Measurements from ENCODE around the gene ABLIM1.

ABLIM1 gene

DNA sequence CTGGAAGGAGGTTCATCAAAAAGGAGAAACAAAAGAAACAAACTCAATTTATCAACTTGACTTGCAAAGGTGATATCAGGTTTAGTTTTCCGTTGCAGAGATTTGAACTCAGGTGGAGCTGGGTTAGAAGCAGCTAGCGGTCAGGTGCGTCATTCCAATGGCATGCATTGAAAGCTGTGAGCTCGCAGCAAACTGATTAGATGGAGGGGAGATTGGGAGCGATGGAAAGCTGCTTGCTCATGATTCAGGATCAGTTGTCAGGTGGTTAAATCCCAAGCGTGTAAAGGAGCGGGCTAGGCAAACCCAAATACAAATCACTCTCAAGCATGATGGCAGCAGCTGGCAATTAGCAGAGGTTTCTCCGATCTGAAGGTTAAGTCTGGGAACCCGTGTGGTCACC, 204.5 kb downstream of the ABLIM1 start:
- no peak overlapping the region for H3K4me3 ChIP-seq (ENCODE audit: low read length)
- DNase-seq (ENCODE audit: low read depth, low spot score) = no peak

DNA sequence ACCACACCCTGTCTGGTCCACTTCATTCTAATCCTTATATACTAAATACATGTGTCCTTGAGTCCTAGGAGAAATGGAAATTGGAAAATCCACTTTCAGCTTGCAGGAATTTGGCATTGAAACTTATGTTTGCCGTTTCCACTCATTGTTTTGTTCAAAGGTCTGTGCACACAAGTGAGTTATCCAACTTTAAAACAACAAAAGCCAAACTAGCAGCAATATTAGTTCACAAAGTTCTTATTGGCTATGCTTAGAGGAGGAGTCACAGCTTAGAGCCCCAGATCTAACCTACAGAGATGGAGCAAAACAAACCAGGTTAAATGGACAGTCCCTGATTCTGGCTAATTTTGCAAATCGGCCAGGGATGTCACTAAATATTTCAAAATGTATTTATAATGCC, 209.2 kb downstream of the ABLIM1 start:
- no peak for DNase-seq (ENCODE audit: low read depth, low spot score)

DNA sequence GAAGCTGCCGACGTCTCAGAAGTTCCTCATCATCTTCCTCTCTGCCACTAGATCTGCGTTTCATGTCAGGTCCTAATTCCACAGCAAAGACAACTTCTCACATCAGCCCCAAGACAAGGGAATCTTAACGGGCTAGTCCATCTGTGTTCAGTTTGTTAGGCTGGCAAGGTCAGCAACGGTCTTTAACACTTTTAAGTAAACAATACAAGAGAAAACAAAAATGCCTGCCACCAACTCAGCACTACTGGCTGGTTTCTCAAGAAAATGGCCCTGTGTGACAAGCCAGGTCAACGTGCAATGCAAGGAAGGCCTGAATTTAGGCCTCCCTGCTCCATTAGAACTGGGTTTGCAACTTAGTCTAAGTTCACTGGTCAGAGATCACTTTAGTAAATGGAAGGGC, 212.7 kb downstream of the ABLIM1 start:
- H3K4me3 ChIP-seq (ENCODE audit: low read length) = no peak overlapping the region
- DNase-seq (ENCODE audit: low read depth, low spot score) = no peak

More for the DNA sequence above, 209.2 kb downstream of the ABLIM1 start:
- no peak overlapping the region for H3K4me3 ChIP-seq (ENCODE audit: low read length)

DNA sequence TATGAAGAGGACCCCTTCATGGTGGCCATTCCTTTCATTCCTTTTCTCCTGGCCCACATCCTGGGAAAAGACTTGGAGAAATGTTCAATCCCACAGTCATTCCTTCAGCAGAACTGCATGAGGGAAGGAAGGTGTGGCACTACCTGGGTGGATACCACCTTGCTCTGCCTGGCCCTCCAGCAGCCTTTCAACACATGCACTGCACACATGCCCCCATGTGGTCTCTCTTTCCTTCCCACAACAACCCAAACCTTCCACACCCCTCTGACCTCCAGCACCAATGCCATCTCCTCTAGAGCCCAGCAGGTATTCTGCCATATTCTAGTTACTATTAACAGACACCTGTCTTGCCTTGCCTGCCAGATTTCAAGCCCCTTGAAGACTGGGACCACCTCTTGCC, 213.3 kb downstream of the ABLIM1 start:
- no peak for DNase-seq (ENCODE audit: low read depth, low spot score)
- H3K4me3 ChIP-seq (ENCODE audit: low read length) = no peak overlapping the region

DNA sequence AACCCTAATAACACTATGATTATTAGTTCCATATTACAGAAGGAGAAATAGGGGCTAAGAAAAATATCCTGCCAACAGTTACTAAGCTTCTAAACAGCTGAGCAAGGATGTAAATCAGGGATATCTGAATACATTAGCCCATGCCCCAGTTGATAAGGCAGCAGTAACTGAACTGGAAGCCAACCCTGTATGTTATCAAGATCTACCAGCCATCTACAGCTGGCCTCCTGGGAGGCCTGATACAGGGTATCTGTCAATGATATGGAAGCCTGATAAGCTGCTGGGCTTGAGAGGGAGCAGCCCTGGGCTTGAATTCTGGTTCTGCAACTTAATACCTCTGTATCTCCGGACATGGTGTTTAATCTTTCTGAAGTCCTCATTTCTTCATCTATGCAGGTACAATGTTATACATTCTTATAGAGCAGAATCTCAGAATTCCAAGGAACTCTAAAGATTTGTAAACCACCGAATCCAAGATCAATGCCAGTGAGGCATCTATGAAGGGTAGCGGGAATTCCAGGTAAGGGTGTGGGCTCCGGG, 215.9 kb downstream of the ABLIM1 start:
- no peak for DNase-seq (ENCODE audit: low read depth, low spot score)
- no peak overlapping the region for H3K4me3 ChIP-seq (ENCODE audit: low read length)

DNA sequence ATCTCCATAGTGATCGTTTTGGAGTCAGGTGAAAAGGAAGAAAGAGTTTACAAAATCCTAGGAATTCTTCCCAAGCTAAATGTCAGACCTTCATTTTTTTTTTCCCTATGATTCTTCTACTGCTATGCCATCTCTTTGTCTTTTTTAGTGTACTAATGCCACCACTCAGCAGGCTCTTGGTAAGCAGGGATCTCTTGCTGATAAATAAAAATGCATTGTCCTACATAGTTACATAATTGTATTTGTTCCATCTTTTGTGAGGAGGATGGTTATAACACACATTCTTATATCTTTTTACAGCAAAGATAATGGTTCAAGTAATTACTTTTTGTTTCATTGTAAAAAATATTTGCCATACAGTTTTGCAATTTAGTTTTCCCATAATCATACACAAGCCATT, 217.0 kb downstream of the ABLIM1 start:
- no peak for DNase-seq (ENCODE audit: low read depth, low spot score)
- H3K4me3 ChIP-seq (ENCODE audit: low read length) = no peak overlapping the region

DNA sequence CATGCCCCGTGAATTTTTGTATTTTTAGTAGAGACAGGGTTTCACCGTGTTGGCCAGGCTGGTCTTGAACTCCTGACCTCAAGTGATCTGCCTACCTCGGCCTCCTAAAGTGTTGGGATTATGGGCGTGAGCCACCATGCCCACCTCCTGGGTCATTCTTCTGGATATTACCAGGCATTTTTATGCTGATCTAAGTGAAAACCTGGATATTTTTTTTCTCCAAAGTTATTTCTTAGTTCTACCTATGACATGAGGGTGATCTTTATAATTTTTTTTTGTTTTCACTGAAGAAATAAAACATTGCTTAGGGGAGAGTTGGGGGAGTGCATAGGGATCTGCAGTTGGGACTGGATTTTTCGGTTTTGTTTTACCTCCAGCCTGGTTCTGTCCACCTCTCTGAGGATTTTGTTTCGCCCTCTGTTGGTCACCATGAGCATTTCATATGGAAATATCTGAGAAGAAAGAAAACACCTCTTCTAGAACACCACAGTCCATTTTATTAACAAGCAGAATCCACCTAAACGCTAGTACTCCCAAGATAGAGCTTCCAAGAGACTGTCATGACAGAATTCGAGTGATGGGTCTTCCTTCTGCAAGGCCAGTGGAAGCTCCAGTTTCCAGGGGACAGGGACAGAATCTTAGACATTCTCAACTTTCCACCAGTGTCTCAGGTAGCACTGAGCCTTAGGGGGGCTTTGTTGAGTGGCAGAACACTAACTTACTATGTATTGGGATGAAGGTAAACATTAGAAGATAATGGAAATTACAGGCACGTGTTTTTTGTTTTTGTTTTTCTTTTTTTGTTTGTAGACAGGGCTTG, 220.4 kb downstream of the ABLIM1 start:
- no peak for DNase-seq (ENCODE audit: low read depth, low spot score)
- H3K4me3 ChIP-seq (ENCODE audit: low read length) = no peak overlapping the region

DNA sequence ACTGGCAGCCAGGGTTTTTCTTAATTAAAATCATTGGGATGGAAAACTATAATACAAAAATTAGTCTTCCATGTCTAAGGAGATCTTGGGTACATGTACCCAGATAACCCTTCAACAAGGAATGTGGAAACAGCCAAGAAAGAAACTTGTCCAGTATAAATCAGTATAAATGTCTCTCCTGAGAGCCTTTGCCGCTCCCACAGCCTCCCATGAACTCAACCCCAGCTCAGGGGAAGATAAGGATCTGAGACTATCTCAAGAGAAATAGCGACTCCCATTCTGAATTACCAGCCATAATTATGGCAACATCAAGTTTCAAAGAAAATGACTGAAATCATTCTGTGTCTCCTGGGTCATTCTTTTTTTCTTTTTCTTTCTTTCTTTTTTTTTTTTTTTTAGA, 221.1 kb downstream of the ABLIM1 start:
- no peak for DNase-seq (ENCODE audit: low read depth, low spot score)
- H3K4me3 ChIP-seq (ENCODE audit: low read length) = no peak overlapping the region

DNA sequence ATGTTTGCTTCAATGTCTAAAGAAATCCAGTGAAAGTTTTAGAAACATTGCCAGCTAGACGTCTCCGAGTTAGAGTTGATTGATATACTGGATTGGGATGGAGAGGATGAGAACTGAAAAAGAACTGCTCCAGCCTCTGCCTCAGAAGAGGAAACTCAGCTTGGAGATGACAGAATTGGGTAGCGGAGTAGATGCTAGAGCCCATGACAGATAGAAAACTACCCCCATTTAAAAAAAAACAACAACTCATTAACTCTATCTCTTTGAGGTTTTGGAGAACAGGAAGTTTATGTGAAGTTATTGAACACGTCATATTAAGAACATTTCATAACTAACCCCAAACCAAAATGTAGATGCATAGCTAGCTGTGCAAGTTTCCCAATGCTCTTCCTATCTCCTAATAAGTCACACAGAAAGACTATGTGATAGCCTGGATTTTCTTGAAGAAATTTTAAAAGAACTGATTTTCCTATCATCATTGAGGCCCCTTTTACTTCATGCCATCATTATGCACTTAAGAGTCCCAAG, 225.4 kb downstream of the ABLIM1 start:
- no peak for DNase-seq (ENCODE audit: low read depth, low spot score)
- H3K4me3 ChIP-seq (ENCODE audit: low read length) = no peak overlapping the region

DNA sequence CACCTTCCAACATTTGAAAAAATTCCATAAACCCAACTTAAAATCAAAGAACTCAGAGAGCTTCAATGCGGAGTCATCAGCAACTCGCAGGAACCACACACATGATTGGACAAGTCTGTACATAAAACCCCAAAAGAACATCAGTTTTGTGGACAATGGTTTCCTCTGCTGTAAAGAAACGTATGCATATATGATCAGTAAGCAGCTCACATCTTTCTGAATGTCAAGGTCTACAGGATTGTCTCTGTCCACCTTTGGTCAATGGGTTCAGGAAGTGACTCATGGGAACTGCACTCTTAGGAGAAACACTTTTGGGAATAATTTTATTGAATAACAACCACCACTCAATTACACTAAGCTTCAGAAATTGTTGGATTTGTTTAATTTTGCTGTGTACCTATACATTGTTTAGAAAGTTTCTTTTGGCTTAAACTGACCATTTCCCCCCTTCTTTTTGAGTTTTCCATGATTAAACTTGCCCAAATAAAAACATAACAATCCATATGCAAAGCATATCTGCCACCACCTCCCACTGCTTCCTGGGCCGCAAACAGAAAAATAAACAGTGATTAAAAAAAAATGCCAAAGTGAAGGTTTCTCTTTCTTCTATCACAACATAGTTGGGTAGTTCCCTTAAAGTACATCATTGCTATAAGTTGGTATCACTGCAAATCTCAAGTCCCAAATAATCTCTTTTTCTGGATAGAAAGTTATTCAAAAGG, 226.5 kb downstream of the ABLIM1 start:
- no peak for DNase-seq (ENCODE audit: low read depth, low spot score)
- H3K4me3 ChIP-seq (ENCODE audit: low read length) = no peak overlapping the region

DNA sequence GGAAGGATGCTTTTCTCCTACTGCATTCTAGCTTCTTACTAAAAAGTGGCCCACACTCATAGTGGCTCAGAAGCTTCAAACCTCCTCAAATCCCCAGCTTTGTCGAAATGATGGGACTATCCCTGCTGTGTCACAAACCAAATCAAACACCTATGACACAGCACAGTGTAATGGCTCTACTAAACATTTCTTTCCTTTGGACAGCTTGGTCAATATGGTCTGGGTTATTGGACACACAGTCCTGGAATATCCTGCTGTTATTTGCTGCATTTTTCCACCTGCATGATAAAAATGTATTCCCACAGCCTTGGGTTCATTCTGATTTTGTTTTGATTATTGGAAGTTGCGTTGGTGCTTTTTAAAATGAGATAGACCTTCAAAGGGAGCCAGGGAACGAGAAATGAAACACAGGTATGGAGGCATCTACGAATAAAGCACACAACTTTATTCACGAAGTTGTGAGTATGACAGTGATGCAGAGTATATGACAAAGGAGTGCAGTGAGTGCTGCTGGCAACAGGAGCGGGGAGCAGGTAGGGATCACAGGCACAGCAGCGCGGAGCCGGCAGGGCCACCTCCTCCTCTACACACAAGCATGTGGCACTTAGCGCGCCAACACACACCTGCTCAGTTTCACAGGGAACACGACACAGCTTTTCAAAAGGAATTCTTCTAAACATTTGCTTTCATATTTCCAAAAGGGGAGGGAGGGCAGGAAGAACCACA, 227.2 kb downstream of the ABLIM1 start:
- H3K4me3 ChIP-seq (ENCODE audit: low read length) = no peak overlapping the region
- no peak for DNase-seq (ENCODE audit: low read depth, low spot score)

DNA sequence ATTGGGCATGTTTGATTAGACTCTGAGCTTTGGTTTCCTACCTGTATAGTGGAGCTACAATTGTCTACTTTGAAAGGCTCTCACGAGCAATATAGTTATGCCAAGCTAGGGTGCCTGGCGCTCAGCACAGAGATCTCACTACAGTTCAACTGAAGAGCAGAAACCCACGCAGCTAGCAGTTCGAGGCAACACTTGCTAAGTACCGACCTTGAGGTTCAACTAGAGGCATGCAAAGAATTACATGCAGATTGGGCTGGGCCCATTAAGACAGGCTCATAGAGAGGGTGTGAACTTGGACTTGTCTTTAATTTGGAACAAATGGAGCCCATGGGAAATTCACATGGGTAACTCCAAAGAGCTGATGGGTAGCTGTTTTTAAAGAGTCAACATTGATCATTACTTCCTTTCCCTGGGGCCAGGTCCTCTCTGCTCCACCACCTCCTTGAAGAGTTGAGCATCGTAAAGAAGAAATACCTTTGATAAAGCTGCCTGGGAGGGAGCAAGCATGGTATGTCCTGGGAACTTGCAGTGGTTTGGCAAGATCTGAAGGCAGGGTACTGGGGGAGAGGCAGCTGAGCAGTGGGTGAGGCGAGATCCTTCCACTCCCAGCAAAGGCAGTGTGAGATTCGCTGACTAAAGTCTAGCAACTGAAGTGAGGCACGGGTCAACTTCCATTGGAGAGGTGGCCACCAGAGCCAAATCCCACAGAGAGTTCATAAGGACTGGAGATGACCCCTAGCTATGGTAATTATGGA, 228.3 kb downstream of the ABLIM1 start:
- no peak for DNase-seq (ENCODE audit: low read depth, low spot score)

DNA sequence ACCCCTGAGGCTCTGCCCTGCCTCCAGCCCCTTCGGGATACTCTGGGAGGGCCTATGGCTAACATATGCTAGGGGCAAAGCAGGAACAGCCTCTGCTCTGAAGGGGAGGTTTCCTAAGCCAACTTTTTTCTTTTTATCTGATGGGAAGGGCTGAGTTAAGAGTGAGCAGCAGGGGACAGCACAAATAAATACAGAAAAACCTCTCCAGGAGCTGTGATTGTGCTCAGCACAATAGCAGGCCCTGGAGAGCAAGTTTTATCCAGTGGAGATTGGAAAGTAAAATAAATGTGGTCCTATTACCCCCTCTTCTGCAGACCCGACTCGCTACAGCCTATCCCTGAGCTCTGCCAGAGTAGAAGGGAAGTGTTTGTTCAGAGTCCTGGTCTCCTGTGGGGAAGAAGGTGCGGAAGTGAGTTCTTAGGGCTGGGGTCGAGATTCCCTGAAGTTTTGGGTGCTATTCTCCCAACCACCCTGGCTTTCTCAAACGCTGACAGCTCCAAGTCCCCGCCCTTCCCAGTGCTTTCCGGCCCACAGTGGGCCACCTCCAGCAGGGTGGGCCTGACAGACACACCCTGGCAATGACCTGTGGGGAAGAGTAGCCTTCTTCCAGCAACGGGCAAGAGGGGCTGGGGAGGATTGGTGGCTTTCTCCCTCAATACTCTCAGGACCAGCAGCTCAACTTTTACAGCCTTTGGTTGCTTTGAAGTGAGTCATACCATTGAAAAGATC, 230.8 kb downstream of the ABLIM1 start:
- no peak overlapping the region for H3K4me3 ChIP-seq (ENCODE audit: low read length)
- no peak for DNase-seq (ENCODE audit: low read depth, low spot score)

More for the DNA sequence above, 228.3 kb downstream of the ABLIM1 start:
- no peak overlapping the region for H3K4me3 ChIP-seq (ENCODE audit: low read length)

DNA sequence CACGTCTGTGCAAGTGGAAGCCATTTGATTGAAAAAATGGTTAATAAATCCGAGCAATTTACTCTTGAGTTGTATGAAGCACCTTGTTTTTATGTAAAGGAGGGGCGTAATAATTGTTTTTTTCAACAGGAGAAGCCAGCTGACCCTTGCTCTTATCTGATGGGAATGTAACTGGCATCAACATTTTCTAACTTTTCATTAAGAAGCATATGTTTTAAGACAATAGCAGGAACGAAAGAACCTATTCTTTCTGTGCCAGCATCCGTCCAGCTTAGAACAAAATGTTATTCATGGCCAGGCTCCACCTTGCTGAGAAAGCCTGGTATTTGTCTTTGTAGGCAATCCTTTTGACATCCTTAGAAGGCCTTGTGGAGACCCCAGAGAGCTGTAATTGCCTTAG, 231.6 kb downstream of the ABLIM1 start:
- no peak for DNase-seq (ENCODE audit: low read depth, low spot score)
- H3K4me3 ChIP-seq (ENCODE audit: low read length) = no peak overlapping the region

DNA sequence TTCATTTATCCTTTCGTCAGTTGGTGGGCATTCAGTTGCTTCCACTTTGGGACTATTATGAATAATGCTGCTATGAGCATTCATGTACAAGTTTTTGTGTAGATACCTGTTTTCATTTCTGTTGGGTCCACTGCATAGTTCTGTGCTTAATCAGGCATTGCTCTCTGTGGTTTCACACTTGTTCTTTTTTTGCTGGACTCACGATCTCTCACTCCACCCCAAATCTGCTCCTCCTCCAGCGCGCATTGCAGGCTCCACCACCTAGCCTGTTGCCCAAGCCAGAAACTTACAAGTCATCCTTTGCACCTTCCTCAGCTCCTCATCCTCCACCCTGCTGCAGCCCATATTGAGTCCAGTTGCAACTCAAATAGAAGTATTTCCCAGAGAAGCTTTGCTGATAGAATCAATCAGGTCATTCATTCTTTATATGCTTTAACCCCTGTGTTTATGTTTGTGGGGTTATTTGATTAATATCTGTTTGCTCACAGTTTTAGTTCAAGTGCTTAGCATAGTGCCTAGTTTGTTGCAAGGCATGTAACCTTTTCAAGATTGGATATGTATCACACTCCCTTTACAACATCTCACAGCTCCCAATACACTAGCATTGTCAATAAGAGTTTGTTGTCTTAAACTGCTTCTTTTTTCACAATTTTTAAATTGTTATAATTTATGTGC, 237.1 kb downstream of the ABLIM1 start:
- H3K4me3 ChIP-seq (ENCODE audit: low read length) = no peak overlapping the region
- no peak for DNase-seq (ENCODE audit: low read depth, low spot score)

DNA sequence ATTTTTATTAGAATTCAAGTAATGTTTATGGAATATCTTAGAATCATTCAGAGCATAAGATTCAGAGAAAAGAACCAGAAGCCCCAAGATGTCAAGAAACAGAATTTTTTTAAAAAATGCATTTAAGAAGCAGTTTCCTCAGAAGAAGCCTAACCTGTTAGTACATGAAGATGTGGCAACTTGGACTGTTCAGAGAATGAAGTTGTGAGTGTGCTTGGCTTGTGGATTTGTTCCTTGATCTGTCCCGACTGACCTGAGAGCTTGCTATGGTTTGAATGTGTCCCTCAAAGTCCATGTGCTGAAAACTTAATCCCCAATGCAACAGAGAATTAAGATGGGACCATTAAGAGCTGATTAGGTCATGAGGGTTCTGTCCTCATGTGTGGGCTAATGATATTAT, 240.0 kb downstream of the ABLIM1 start:
- no peak overlapping the region for H3K4me3 ChIP-seq (ENCODE audit: low read length)
- DNase-seq (ENCODE audit: low read depth, low spot score) = no peak

DNA sequence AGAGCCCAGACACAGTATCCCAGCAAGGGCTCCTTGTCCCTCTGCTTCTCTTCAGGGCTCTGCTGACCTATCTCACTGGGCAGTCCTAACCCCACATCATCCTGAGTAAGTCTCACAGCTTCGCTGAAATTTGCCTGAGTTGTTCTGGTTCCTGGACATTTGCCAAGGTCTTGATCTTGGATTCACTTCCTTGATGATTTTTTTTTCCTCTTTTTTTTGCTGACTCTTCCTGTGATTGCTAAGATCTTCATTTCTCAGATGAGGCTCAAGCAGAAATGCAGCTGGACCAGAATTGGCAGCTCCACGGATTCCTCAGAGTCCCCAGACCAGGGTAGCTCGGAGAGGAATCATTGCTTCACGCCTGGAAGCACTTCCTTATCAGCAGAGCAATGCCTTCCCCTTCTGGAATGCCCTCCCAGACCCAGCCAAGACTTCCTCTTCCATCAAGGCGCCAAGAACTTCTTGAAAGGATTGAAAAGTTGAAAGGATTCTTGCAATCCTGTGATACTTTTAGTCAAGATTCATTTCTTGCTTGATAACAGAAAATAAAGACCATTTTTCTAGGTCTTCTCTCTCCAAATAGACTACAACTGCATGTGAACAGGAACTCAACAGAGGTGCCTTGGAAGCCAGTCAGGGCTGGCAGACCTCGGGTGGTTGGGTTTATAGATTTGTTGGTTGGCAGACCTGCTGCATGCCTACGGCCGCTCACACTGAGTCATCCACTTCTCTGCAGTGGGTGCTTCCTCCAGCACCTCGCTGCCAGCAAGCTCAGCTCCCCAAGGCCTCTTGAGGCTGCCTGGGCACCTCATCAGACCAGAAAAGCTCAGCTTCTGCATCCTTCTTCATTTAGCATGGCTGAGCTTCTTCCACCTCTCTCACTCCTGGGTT, 244.9 kb downstream of the ABLIM1 start:
- H3K4me3 ChIP-seq (ENCODE audit: low read length) = no peak overlapping the region
- no peak for DNase-seq (ENCODE audit: low read depth, low spot score)

Data from Jurkat, Clone E6-1 (cell line).